DOHH2 (cell line): ENCODE measurements around the gene CTIF.

ENCODE experiments used
- H3F3A ChIP-seq: fragments of 200-600 bp; sonication (generic), shearing (Covaris generic); 2 replicates; pipeline ENCODE4 v1.6.0; 2016; ENCODE audit warnings: antibody characterized with exemption, mild to moderate bottlenecking; ENCODE audit not compliant: control insufficient read depth, insufficient read depth
- H3K27ac ChIP-seq: fragments of 200-600 bp; sonication (generic); 2 replicates; pipeline ENCODE4 v1.5.1; 2014; ENCODE audit warnings: low read depth, mild to moderate bottlenecking, low read length, moderate library complexity
- H3K27me3 ChIP-seq: fragments of 200-600 bp; sonication (generic); 2 replicates; pipeline ENCODE4 v1.6.1; 2014; ENCODE audit warnings: mild to moderate bottlenecking, low read length, mixed read lengths; ENCODE audit not compliant: control insufficient read depth
- H3K36me3 ChIP-seq: fragments of 200-600 bp; sonication (generic); 2 replicates; pipeline ENCODE4 v1.6.1; 2014; ENCODE audit warnings: mild to moderate bottlenecking, low read length, moderate library complexity, mixed read lengths; ENCODE audit not compliant: control insufficient read depth
- H3K4me1 ChIP-seq: fragments of 200-600 bp; sonication (generic); 2 replicates; pipeline ENCODE4 v1.6.1; 2014; ENCODE audit warnings: mild to moderate bottlenecking, low read length, mixed read lengths; ENCODE audit not compliant: control insufficient read depth
- H3K4me2 ChIP-seq: fragments of 200-600 bp; sonication (generic); 2 replicates; pipeline ENCODE4 v1.6.0; 2014; ENCODE audit warnings: mild to moderate bottlenecking, low read length, moderate library complexity
- H3K4me3 ChIP-seq: fragments of 200-600 bp; sonication (generic); 2 replicates; pipeline ENCODE4 v1.5.1; 2014; ENCODE audit warnings: mild to moderate bottlenecking, low read length, mixed read lengths
- H3K79me2 ChIP-seq: fragments of 200-600 bp; sonication (generic); 2 replicates; pipeline ENCODE4 v1.6.1; 2014; ENCODE audit warnings: mild to moderate bottlenecking, low read length, mixed read lengths; ENCODE audit not compliant: control insufficient read depth
- H3K9me2 ChIP-seq: fragments of 200-600 bp; sonication (generic); replicated peaks from 2 replicates; pipeline ENCODE4 v1.6.1; 2014; ENCODE audit warnings: mild to moderate bottlenecking, low read length, mixed read lengths; ENCODE audit not compliant: control insufficient read depth
- H3K9me3 ChIP-seq: fragments of 200-600 bp; sonication (generic); 2 replicates; pipeline ENCODE4 v1.6.1; 2014; ENCODE audit warnings: antibody characterized with exemption, low read length, mixed read lengths; ENCODE audit not compliant: control insufficient read depth, insufficient read depth
- H4K20me1 ChIP-seq: fragments of 200-600 bp; sonication (generic); 2 replicates; pipeline ENCODE4 v1.6.0; 2014; ENCODE audit warnings: low read depth, mild to moderate bottlenecking, antibody characterized with exemption, low read length, moderate library complexity; ENCODE audit not compliant: control insufficient read depth, insufficient read depth
- CTCF ChIP-seq: fragments of 200-600 bp; sonication (generic); IDR thresholded peaks from one replicate; pipeline ENCODE4 v1.5.1; 2014; ENCODE audit warnings: antibody characterized with exemption, mild to moderate bottlenecking, low read depth, low read length; ENCODE audit not compliant: poor library complexity, severe bottlenecking
- EZH2phosphoT487 ChIP-seq: fragments of 200-600 bp; sonication (generic); IDR thresholded peaks from 2 replicates; pipeline ENCODE4 v1.6.1; 2017; ENCODE audit warnings: borderline replicate concordance, mild to moderate bottlenecking, antibody characterized with exemption, low read length, moderate library complexity, mixed read lengths

The CTIF gene

GRCh38 chr18:48573632-48574283, 34.9 kb downstream of the CTIF start:
- no peak overlapping the region for H3K27ac ChIP-seq
- H3K4me2 ChIP-seq = no peak overlapping the region
- no peaks in the 10 kb centered on the region for H3K9me2 ChIP-seq
- H3K36me3 ChIP-seq = no peaks in the 10 kb centered on the region
- no peak overlapping the region for H3K4me3 ChIP-seq
- no peaks in the 10 kb centered on the region for H3F3A ChIP-seq
- no peaks in the 10 kb centered on the region for H3K27me3 ChIP-seq
- H3K79me2 ChIP-seq = no peaks in the 10 kb centered on the region
- H4K20me1 ChIP-seq = no peaks in the 10 kb centered on the region
- no peaks in the 10 kb centered on the region for H3K9me3 ChIP-seq
- no peaks in the 10 kb centered on the region for H3K4me1 ChIP-seq
- TF ChIP-seq EZH2phosphoT487 (no peak), CTCF (no peak)

GRCh38 chr18:48574667-48575300, 36.0 kb downstream of the CTIF start:
- no peaks in the 10 kb centered on the region for H3K9me3 ChIP-seq
- H3K4me3 ChIP-seq = no peak overlapping the region
- no peaks in the 10 kb centered on the region for H3K79me2 ChIP-seq
- H3K4me2 ChIP-seq = no peak overlapping the region
- H3K9me2 ChIP-seq = no peaks in the 10 kb centered on the region
- H3K36me3 ChIP-seq = no peaks in the 10 kb centered on the region
- H4K20me1 ChIP-seq = no peaks in the 10 kb centered on the region
- H3K27ac ChIP-seq = no peak overlapping the region
- H3K4me1 ChIP-seq = no peaks in the 10 kb centered on the region
- TF ChIP-seq EZH2phosphoT487 (no peak), CTCF (no peak)
- no peaks in the 10 kb centered on the region for H3K27me3 ChIP-seq
- no peaks in the 10 kb centered on the region for H3F3A ChIP-seq

GRCh38 chr18:48575301-48575657, 36.4 kb downstream of the CTIF start:
- Histone ChIP-seq H3K4me3 (no peak overlapping the region), H3K4me2 (no peak overlapping the region), H3K79me2 (no peaks in the 10 kb centered on the region), H3K36me3 (no peaks in the 10 kb centered on the region), H3K27me3 (no peaks in the 10 kb centered on the region), H3K4me1 (no peaks in the 10 kb centered on the region), H3F3A (no peaks in the 10 kb centered on the region), H4K20me1 (no peaks in the 10 kb centered on the region), H3K27ac (no peak overlapping the region), H3K9me2 (no peaks in the 10 kb centered on the region), H3K9me3 (no peaks in the 10 kb centered on the region)
- TF ChIP-seq CTCF (no peak), EZH2phosphoT487 (no peak)
